ENCODE data around the gene PLEKHS1. TPM values are rescaled to one million over a fixed set of nuclear protein-coding genes. Genes with fewer than 3 reads are reported as not detected.

The PLEKHS1 gene
- total RNA-seq, 2 donors from 2014 or later: 1.9 to 9.0 TPM

- TF ChIP-seq CTCF (IDR thresholded peaks at IDR 0.05): no peak
- TF ChIP-seq POLR2A (IDR thresholded peaks at IDR 0.05): no peak
- no peak for TF ChIP-seq POLR2AphosphoS5 (IDR thresholded peaks at IDR 0.05)
- WGBS: 52% methylated on average over 8 of the region's 8 CpGs
- Histone ChIP-seq H3K27ac (no peak overlapping the region), H3K4me3 (no peak overlapping the region), H3K4me1 (replicated peaks) (no peaks in the 10 kb centered on the region), H3K27me3 (replicated peaks; ENCODE audit: insufficient read depth) (no peaks in the 10 kb centered on the region), H3K9me3 (no peaks in the 10 kb centered on the region), H3K36me3 (no peaks in the 10 kb centered on the region)
- intact Hi-C loops (cut with DNase I): no loop called here
- DNase-seq (ENCODE audit: low spot score): no peak
Measured at GRCh38 chr10:113712755-113713639, 38.5 kb upstream of the PLEKHS1 start.

- no peak for DNase-seq (ENCODE audit: low spot score)
- Histone ChIP-seq H3K36me3 (no peaks in the 10 kb centered on the region), H3K4me1 (replicated peaks) (no peaks in the 10 kb centered on the region), H3K4me3 (no peak overlapping the region), H3K27me3 (replicated peaks; ENCODE audit: insufficient read depth) (no peaks in the 10 kb centered on the region), H3K9me3 (no peaks in the 10 kb centered on the region), H3K27ac (no peak overlapping the region)
- 39% methylated on average over 2 of the region's 2 CpGs for WGBS
- intact Hi-C loops (cut with DNase I): no loop called here
- TF ChIP-seq CTCF (IDR thresholded peaks at IDR 0.05) (no peak), POLR2A (IDR thresholded peaks at IDR 0.05) (no peak), POLR2AphosphoS5 (IDR thresholded peaks at IDR 0.05) (no peak)
Measured at GRCh38 chr10:113713640-113713982, 37.9 kb upstream of the PLEKHS1 start.

GRCh38 chr10:113716109-113716910 lies 35.2 kb upstream of the PLEKHS1 start:
- H3K27me3 ChIP-seq (replicated peaks; ENCODE audit: insufficient read depth): no peaks in the 10 kb centered on the region
- no peaks in the 10 kb centered on the region for H3K9me3 ChIP-seq
- intact Hi-C loops (cut with DNase I): no loop called here
- H3K27ac ChIP-seq: no peak overlapping the region
- TF ChIP-seq POLR2A (IDR thresholded peaks at IDR 0.05): no peak
- no peak overlapping the region for H3K4me3 ChIP-seq
- H3K4me1 ChIP-seq (replicated peaks): no peaks in the 10 kb centered on the region
- no peaks in the 10 kb centered on the region for H3K36me3 ChIP-seq
- DNase-seq (ENCODE audit: low spot score): no peak
- WGBS: 65% methylated on average over 2 of the region's 2 CpGs

GRCh38 chr10:113718969-113719822 lies 32.3 kb upstream of the PLEKHS1 start:
- WGBS: 95% methylated on average over 21 of the region's 21 CpGs
- no peak overlapping the region for H3K27ac ChIP-seq
- TF ChIP-seq POLR2A (IDR thresholded peaks at IDR 0.05): no peak
- no peak for TF ChIP-seq POLR2AphosphoS5 (IDR thresholded peaks at IDR 0.05)
- TF ChIP-seq CTCF (IDR thresholded peaks at IDR 0.05): no peak
- H3K4me1 ChIP-seq (replicated peaks): no peaks in the 10 kb centered on the region
- no peak for DNase-seq (ENCODE audit: low spot score)
- H3K9me3 ChIP-seq: no peaks in the 10 kb centered on the region
- H3K36me3 ChIP-seq: no peaks in the 10 kb centered on the region
- no peak overlapping the region for H3K4me3 ChIP-seq
- H3K27me3 ChIP-seq (replicated peaks; ENCODE audit: insufficient read depth): no peaks in the 10 kb centered on the region
- intact Hi-C loops (cut with DNase I): no loop called here

- no peaks in the 10 kb centered on the region for H3K4me1 ChIP-seq (replicated peaks)
- DNase-seq (ENCODE audit: low spot score): no peak
- H3K36me3 ChIP-seq: no peaks in the 10 kb centered on the region
- 66% methylated on average over 8 of the region's 8 CpGs for WGBS
- intact Hi-C loops (cut with DNase I): no loop called here
- TF ChIP-seq POLR2AphosphoS5 (IDR thresholded peaks at IDR 0.05): no peak
- TF ChIP-seq CTCF (IDR thresholded peaks at IDR 0.05): no peak
- H3K9me3 ChIP-seq: no peaks in the 10 kb centered on the region
- H3K27ac ChIP-seq: no peak overlapping the region
- no peak overlapping the region for H3K4me3 ChIP-seq
- no peaks in the 10 kb centered on the region for H3K27me3 ChIP-seq (replicated peaks; ENCODE audit: insufficient read depth)
Measured at GRCh38 chr10:113720386-113720785, 31.1 kb upstream of the PLEKHS1 start.

Data from prostate gland (tissue), 2 donors.